Keratinocyte (primary cell): ENCODE measurements around the gene LRRC4C.

ENCODE experiments used
- CTCF ChIP-seq, 3 experiments: IDR thresholded peaks in 1 of 3; conservative IDR thresholded peaks in 1 of 3; optimal IDR thresholded peaks in 1 of 3; 2 replicates in 2 of 3; 3 replicates in 1 of 3; pipeline versions ENCODE3 to v1.5.1; 2011; ENCODE audit warnings: low read length in 3 of 3, mild to moderate bottlenecking in 3 of 3, moderate library complexity in 2 of 3, control low read depth in 1 of 3, inconsistent platforms in 1 of 3; ENCODE audit not compliant: insufficient read depth in 2 of 3; ENCODE audit errors: extremely low read depth in 1 of 3
- EZH2 ChIP-seq: IDR thresholded peaks from one replicate; pipeline ENCODE4 v1.6.1; 2012; ENCODE audit warnings: inconsistent platforms, mild to moderate bottlenecking, low read length, moderate library complexity

- TF ChIP-seq CTCF (optimal IDR thresholded peaks at IDR 0.05 in 1 of 3, IDR thresholded peaks at IDR 0.05 in 1 of 3, conservative IDR thresholded peaks at IDR 0.05 in 1 of 3; ENCODE audit: extremely low read depth in 1 of 3, insufficient read depth in 2 of 3, low read length in 3 of 3), result no peak
- no peak for TF ChIP-seq EZH2
Observed at GRCh38 chr11:41319434-41319833, 140.0 kb downstream of the LRRC4C start.
